ENCODE results near the gene TRIM56.
"Not testable (repeated sequence)": the region's sequence is repeated elsewhere in the genome, so short reads cannot be mapped to it uniquely, and the experiment has no call there.

Gene TRIM56

GRCh38 chr7:101085162-101085964 is at the start of gene TRIM56:
TRIM56 (plus strand) TSS chr7:101085481; CDS start chr7:101087313, 1,832 bp downstream.
- DNase-seq, result peak; percentile 85 to 86

- no peak for DNase-seq
Observed at GRCh38 chr7:101035941-101036340, 49.3 kb upstream of the TRIM56 start.

- not testable (repeated sequence) for DNase-seq
Observed at GRCh38 chr7:101041283-101041682, 44.0 kb upstream of the TRIM56 start.

- peak; percentile 57 to 63 for DNase-seq
Observed at GRCh38 chr7:101058355-101058754, 26.9 kb upstream of the TRIM56 start.

- no peak for DNase-seq
Observed at GRCh38 chr7:101059620-101059942, 25.7 kb upstream of the TRIM56 start.

- no peak for DNase-seq
Observed at GRCh38 chr7:101060992-101061391, 24.3 kb upstream of the TRIM56 start.

GRCh38 chr7:101064176-101064550 is 21.1 kb upstream of the TRIM56 start:
- DNase-seq, result not testable (repeated sequence)

GRCh38 chr7:101065162-101065561 is 20.1 kb upstream of the TRIM56 start:
- not testable (repeated sequence) for DNase-seq

GRCh38 chr7:101066141-101066832 is 19.0 kb upstream of the TRIM56 start:
- no peak for DNase-seq

GRCh38 chr7:101066833-101067177 is 18.5 kb upstream of the TRIM56 start:
- no peak for DNase-seq

- no peak for DNase-seq
Observed at GRCh38 chr7:101068401-101068800, 16.9 kb upstream of the TRIM56 start.

GRCh38 chr7:101071362-101072104 is 13.7 kb upstream of the TRIM56 start:
- not testable (repeated sequence) for DNase-seq

GRCh38 chr7:101075646-101076045 is 9.6 kb upstream of the TRIM56 start:
- no peak for DNase-seq

- not testable (repeated sequence) for DNase-seq
Observed at GRCh38 chr7:101076183-101076582, 9.1 kb upstream of the TRIM56 start.

- DNase-seq, result peak; percentile 90 to 91
Observed at GRCh38 chr7:101077303-101078086, 7.8 kb upstream of the TRIM56 start.

GRCh38 chr7:101081432-101081831 is 3.8 kb upstream of the TRIM56 start:
- no peak for DNase-seq

- DNase-seq, result no peak
Observed at GRCh38 chr7:101084865-101085161, 468 bp upstream of the TRIM56 start.

- no peak for DNase-seq
Observed at GRCh38 chr7:101087334-101088068, 2.2 kb downstream of the TRIM56 start.

GRCh38 chr7:101088069-101088425 is 2.8 kb downstream of the TRIM56 start:
- no peak for DNase-seq

GRCh38 chr7:101088858-101089529 is 3.7 kb downstream of the TRIM56 start:
- DNase-seq, result no peak

GRCh38 chr7:101089876-101090275 is 4.6 kb downstream of the TRIM56 start:
- no peak for DNase-seq

Measured in activated T-cell treated with anti-CD3 and anti-CD28 coated beads, Interleukin-2, amount 50 U/mL, for 48 hours (primary cell).